Body of pancreas (tissue), 4 donors: ENCODE measurements around the gene ZBTB46. TPM values are rescaled to one million over a fixed set of nuclear protein-coding genes. Genes with fewer than 3 reads are reported as not detected.

Experiments used
- ATAC-seq: fragments of 150-250 bp; one replicate; pipeline ENCODE4 v1.9.1; 2016
- DNase-seq, 4 donors: peaks; one replicate each; pipeline ENCODE4 v3.0.0-alpha.2; 2019
- H3K27ac ChIP-seq, 4 donors: fragments of 200-600 bp; sonication (generic); 1 replicate in 3 of 4; 2 replicates in 1 of 4; pipeline versions ENCODE4 v1.5.1 to v1.6.1; 2016 to 2019; ENCODE audit warnings: mild to moderate bottlenecking in 1 of 4, mixed read lengths in 1 of 4, moderate library complexity in 1 of 4
- H3K27me3 ChIP-seq, 2 donors: fragments of 200-600 bp; sonication (generic); one replicate each; pipeline ENCODE4 v1.6.0; 2016; ENCODE audit warnings: mild to moderate bottlenecking in 1 of 2
- H3K36me3 ChIP-seq, 2 donors: fragments of 200-600 bp; sonication (generic); replicated peaks in 1 of 2; 2 replicates each; pipeline ENCODE4 v1.5.1; 2016; ENCODE audit warnings: low read depth in 2 of 2; ENCODE audit not compliant: insufficient read depth in 1 of 2
- H3K4me1 ChIP-seq: fragments of 200-600 bp; sonication (generic); one replicate; pipeline ENCODE4 v1.6.0; 2016
- H3K4me3 ChIP-seq, 2 donors: fragments of 200-600 bp; sonication (generic); 1 replicate in 1 of 2; 2 replicates in 1 of 2; pipeline ENCODE4 v1.5.1; 2016 to 2019
- H3K9me3 ChIP-seq, 3 donors: fragments of 200-600 bp; sonication (generic); 1 replicate in 2 of 3; 2 replicates in 1 of 3; pipeline ENCODE4 v1.5.1; 2016
- CTCF ChIP-seq, 7 experiments: fragments of 450-650 bp in 4 of 7; fragments of 200-600 bp in 3 of 7; sonication (generic) in 3 of 7; IDR thresholded peaks; one replicate each; pipeline ENCODE4 v1.5.1; 2016 to 2019; ENCODE audit warnings: antibody characterized with exemption in 7 of 7
- POLR2A ChIP-seq, 3 donors: fragments of 450-650 bp; IDR thresholded peaks; one replicate each; pipeline ENCODE4 v1.6.1; 2016; ENCODE audit warnings: antibody characterized with exemption in 3 of 3, mild to moderate bottlenecking in 2 of 3
- WGBS, 2 donors: methylation state at CpG; one replicate each; pipeline ENCODE4 v1.1.5; 2017; 5-methylcytosine and 5-hydroxymethylcytosine counted together
- intact Hi-C: fragments of 100-400 bp; cut with DNase I; formaldehyde crosslinking; loops from one replicate; pipeline ENCODE4 v1.15.1; 2023
- total RNA-seq, 2 donors: library from RNA; depleted of rRNA; stranded (reverse); fragments of >200 nt; gene quantifications; one replicate each; pipeline ENCODE4 v1.1.0, GENCODE V29; 2016

ZBTB46 gene
- total RNA-seq, 2 donors from 2014 or later, result 4.3 to 5.4 TPM

- intact Hi-C loops, result no loop called here
- WGBS, 2 donors, result 73 to 81% methylated on average over 14 to 15 of the region's 15 CpGs
- Histone ChIP-seq H3K36me3 (no peaks in the 10 kb centered on the region), H3K27ac (no peak overlapping the region), H3K4me3 (no peak overlapping the region), H3K9me3 (no peaks in the 10 kb centered on the region), H3K27me3 (no peaks in the 10 kb centered on the region), H3K4me1 (no peaks in the 10 kb centered on the region)
- ATAC-seq, result no peak
- DNase-seq, result peak in 1 of 4 donors; percentile 48
- TF ChIP-seq POLR2A (IDR thresholded peaks at IDR 0.05), result no peak
- no peak for TF ChIP-seq CTCF (IDR thresholded peaks at IDR 0.05)
Measured at GRCh38 chr20:63822276-63822696, 8.8 kb downstream of the ZBTB46 start.

- intact Hi-C loops, result no loop called here
Measured at GRCh38 chr20:63821811-63822210, 9.3 kb downstream of the ZBTB46 start.

GRCh38 chr20:63819224-63819921 is 11.7 kb downstream of the ZBTB46 start:
- no peaks in the 10 kb centered on the region for H3K36me3 ChIP-seq
- H3K4me1 ChIP-seq, result no peaks in the 10 kb centered on the region
- no peak overlapping the region for H3K27ac ChIP-seq
- no peak for DNase-seq
- ATAC-seq, result no peak
- TF ChIP-seq POLR2A (IDR thresholded peaks at IDR 0.05) (no peak), CTCF (IDR thresholded peaks at IDR 0.05) (no peak)
- intact Hi-C loops, result no loop called here
- H3K27me3 ChIP-seq, result no peaks in the 10 kb centered on the region
- WGBS, 2 donors, result 58 to 61% methylated on average over 18 to 24 of the region's 24 CpGs
- H3K9me3 ChIP-seq, result no peaks in the 10 kb centered on the region
- no peak overlapping the region for H3K4me3 ChIP-seq

More at GRCh38 chr20:63821811-63822210, 9.3 kb downstream of the ZBTB46 start:
- Histone ChIP-seq H3K36me3 (no peaks in the 10 kb centered on the region), H3K27me3 (no peaks in the 10 kb centered on the region), H3K27ac (no peak overlapping the region), H3K4me3 (no peak overlapping the region), H3K4me1 (no peaks in the 10 kb centered on the region), H3K9me3 (no peaks in the 10 kb centered on the region)
- DNase-seq (no peak), ATAC-seq (no peak)
- WGBS, 2 donors, result 72 to 83% methylated on average over 8 of the region's 8 CpGs
- TF ChIP-seq POLR2A (IDR thresholded peaks at IDR 0.05) (no peak), CTCF (IDR thresholded peaks at IDR 0.05) (no peak)

GRCh38 chr20:63815615-63816253 is 15.3 kb downstream of the ZBTB46 start:
- H3K4me1 ChIP-seq, result peaks cover 4% of the 10 kb centered on the region
- TF ChIP-seq CTCF (IDR thresholded peaks at IDR 0.05), result no peak
- TF ChIP-seq POLR2A (IDR thresholded peaks at IDR 0.05), result no peak
- no peaks in the 10 kb centered on the region for H3K27me3 ChIP-seq
- no peak for DNase-seq
- intact Hi-C loops, result no loop called here
- no peak overlapping the region for H3K4me3 ChIP-seq
- ATAC-seq, result no peak
- no peaks in the 10 kb centered on the region for H3K36me3 ChIP-seq
- WGBS, 2 donors, result 67 to 87% methylated on average over 11 to 14 of the region's 14 CpGs
- H3K27ac ChIP-seq, result no peak overlapping the region
- H3K9me3 ChIP-seq, result no peaks in the 10 kb centered on the region
